OCI-LY1 (cell line): ENCODE data around the gene KRT32.

ENCODE experiments used
- CTCF ChIP-seq: fragments of 200-600 bp; sonication (generic), shearing (Covaris generic); IDR thresholded peaks from 2 replicates; pipeline ENCODE4 v1.5.1; 2017; ENCODE audit warnings: mild to moderate bottlenecking, antibody characterized with exemption, low read length, moderate library complexity, mixed read lengths
- EZH2 ChIP-seq: fragments of 200-600 bp; sonication (generic), shearing (Covaris generic); IDR thresholded peaks from 2 replicates; pipeline ENCODE4 v1.8.0; 2017; ENCODE audit warnings: borderline replicate concordance, mixed run types, mild to moderate bottlenecking, antibody characterized with exemption, low read length, moderate library complexity, mixed read lengths

- TF ChIP-seq CTCF (peak; percentile 48; the same call in 1 of the 2 replicates), EZH2 (no peak)
Measured at GRCh38 chr17:41496803-41497484, 29.8 kb upstream of the KRT32 start.
